C4-2B (cell line): ENCODE measurements around the gene DBP.

ENCODE experiments used
- CTCF ChIP-seq: fragments of 450-650 bp; conservative IDR thresholded peaks from 2 replicates; pipeline ENCODE4 v1.5.1; 2017; ENCODE audit warnings: mild to moderate bottlenecking
- ZFX ChIP-seq: fragments of 450-650 bp; IDR thresholded peaks from 2 replicates; pipeline ENCODE4 v1.6.1; 2017

GRCh38 chr19:48671446-48671995 lies 34.3 kb upstream of the DBP start:
- TF ChIP-seq CTCF (no peak), ZFX (no peak)
